ENCODE data around the gene SLC9A7.

SLC9A7 gene

GRCh38 chrX:46624090-46624786, 134.7 kb downstream of the SLC9A7 start:
- in situ Hi-C loops (cut with HindIII; ENCODE audit: low sequenced_read_pairs), result no loop called here
- no peak overlapping the region for H3K4me3 ChIP-seq (ENCODE audit: low read depth, low read length)
- TF ChIP-seq CTCF (IDR thresholded peaks at IDR 0.05; ENCODE audit: low read depth, low read length, missing control alignments), result no peak
- no peak for DNase-seq (ENCODE audit: low read depth)

GRCh38 chrX:46621572-46621971, 137.3 kb downstream of the SLC9A7 start:
- in situ Hi-C loops (cut with HindIII; ENCODE audit: low sequenced_read_pairs), result no loop called here
- DNase-seq (ENCODE audit: low read depth), result no peak
- TF ChIP-seq CTCF (IDR thresholded peaks at IDR 0.05; ENCODE audit: low read depth, low read length, missing control alignments), result no peak
- H3K4me3 ChIP-seq (ENCODE audit: low read depth, low read length), result no peak overlapping the region

- H3K4me3 ChIP-seq (ENCODE audit: low read depth, low read length), result no peak overlapping the region
- TF ChIP-seq CTCF (IDR thresholded peaks at IDR 0.05; ENCODE audit: low read depth, low read length, missing control alignments), result no peak
- DNase-seq (ENCODE audit: low read depth), result no peak
- in situ Hi-C loops (cut with HindIII; ENCODE audit: low sequenced_read_pairs), result no loop called here
Measured at GRCh38 chrX:46620505-46620904, 138.4 kb downstream of the SLC9A7 start.

GRCh38 chrX:46618947-46619346, 140.0 kb downstream of the SLC9A7 start:
- H3K4me3 ChIP-seq (ENCODE audit: low read depth, low read length), result no peak overlapping the region
- no peak for TF ChIP-seq CTCF (IDR thresholded peaks at IDR 0.05; ENCODE audit: low read depth, low read length, missing control alignments)
- in situ Hi-C loops (cut with HindIII; ENCODE audit: low sequenced_read_pairs), result no loop called here
- DNase-seq (ENCODE audit: low read depth), result no peak

GRCh38 chrX:46617906-46618305, 141.0 kb downstream of the SLC9A7 start:
- no peak for DNase-seq (ENCODE audit: low read depth)
- in situ Hi-C loops (cut with HindIII; ENCODE audit: low sequenced_read_pairs), result no loop called here
- TF ChIP-seq CTCF (IDR thresholded peaks at IDR 0.05; ENCODE audit: low read depth, low read length, missing control alignments), result no peak
- H3K4me3 ChIP-seq (ENCODE audit: low read depth, low read length), result no peak overlapping the region

GRCh38 chrX:46611658-46612362, 147.1 kb downstream of the SLC9A7 start:
- TF ChIP-seq CTCF (IDR thresholded peaks at IDR 0.05; ENCODE audit: low read depth, low read length, missing control alignments), result no peak
- no peak for DNase-seq (ENCODE audit: low read depth)
- in situ Hi-C loops (cut with HindIII; ENCODE audit: low sequenced_read_pairs), result no loop called here
- no peak overlapping the region for H3K4me3 ChIP-seq (ENCODE audit: low read depth, low read length)

Measured in astrocyte of the cerebellum (primary cell).